CD4-positive, alpha-beta memory T cell (primary cell): ENCODE data around the gene PARD3B. TPM values are rescaled to one million over a fixed set of nuclear protein-coding genes. Genes with fewer than 3 reads are reported as not detected.
A peak's percentile ranks its signal among the peaks of the same experiment; 100 is the strongest.

ENCODE experiments used
- CTCF ChIA-PET: fragments of 350-600 bp; sonication (Branson Sonifier 250); formaldehyde crosslinking; loops from one replicate; lab custom pipeline; 2021; ENCODE audit warnings: inconsistent platforms; ENCODE audit not compliant: partially characterized antibody; lab: Charles Lee
- POLR2A ChIA-PET: fragments of 350-600 bp; sonication (Branson Sonifier 250); formaldehyde crosslinking; loops from one replicate; lab custom pipeline; 2021; ENCODE audit not compliant: partially characterized antibody; lab: Charles Lee
- DNase-seq, 5 donors: peaks; one replicate each; pipeline versions ENCODE4 v3.0.0 to v3.0.0-alpha.2; 2020 to 2022; ENCODE audit warnings: mixed read lengths in 1 of 5
- H3K27ac ChIP-seq: one replicate; pipeline ENCODE4 v1.7.0; 2013; ENCODE audit warnings: low read depth, low read length
- H3K27me3 ChIP-seq: 2 replicates; pipeline ENCODE4 v1.7.0; 2013; ENCODE audit warnings: mild to moderate bottlenecking, low read length, moderate library complexity; ENCODE audit not compliant: insufficient read depth
- H3K36me3 ChIP-seq: 2 replicates; pipeline ENCODE4 v1.7.0; 2013; ENCODE audit warnings: mild to moderate bottlenecking, low read length, moderate library complexity; ENCODE audit not compliant: insufficient read depth
- H3K4me1 ChIP-seq: 2 replicates; pipeline ENCODE4 v1.7.0; 2013; ENCODE audit warnings: mild to moderate bottlenecking, low read length, moderate library complexity; ENCODE audit not compliant: insufficient read depth
- H3K4me3 ChIP-seq, 2 donors: one replicate each; pipeline ENCODE4 v1.7.0; 2013; ENCODE audit warnings: low read length in 2 of 2, mild to moderate bottlenecking in 1 of 2
- H3K9me3 ChIP-seq, 2 donors: one replicate each; pipeline ENCODE4 v1.7.0; 2013; ENCODE audit warnings: low read length in 2 of 2, control low read depth in 1 of 2; ENCODE audit not compliant: control insufficient read depth in 1 of 2
- H3K27ac Mint-ChIP-seq, 7 donors: one replicate each; pipeline ENCODE4 v1.8.0; 2020 to 2021; ENCODE audit warnings: mixed read lengths in 7 of 7, mild to moderate bottlenecking in 6 of 7, inconsistent platforms in 3 of 7, moderate library complexity in 3 of 7
- H3K27me3 Mint-ChIP-seq, 2 donors: one replicate each; pipeline ENCODE4 v1.8.0; 2020 to 2021; ENCODE audit warnings: mixed read lengths in 2 of 2
- H3K36me3 Mint-ChIP-seq, 2 donors: one replicate each; pipeline ENCODE4 v1.8.0; 2020 to 2021; ENCODE audit warnings: mixed read lengths in 2 of 2, inconsistent platforms in 1 of 2, mild to moderate bottlenecking in 1 of 2
- H3K4me1 Mint-ChIP-seq, 4 donors: one replicate each; pipeline ENCODE4 v1.8.0; 2020 to 2021; ENCODE audit warnings: mixed read lengths in 4 of 4, mild to moderate bottlenecking in 1 of 4
- H3K4me3 Mint-ChIP-seq, 8 donors: one replicate each; pipeline ENCODE4 v1.8.0; 2020 to 2021; ENCODE audit warnings: mixed read lengths in 8 of 8, mild to moderate bottlenecking in 7 of 8, moderate library complexity in 6 of 8, inconsistent platforms in 3 of 8
- H3K9me3 Mint-ChIP-seq, 8 donors: one replicate each; pipeline ENCODE4 v1.8.0; 2020 to 2021; ENCODE audit warnings: mixed read lengths in 8 of 8, mild to moderate bottlenecking in 5 of 8, inconsistent platforms in 3 of 8, moderate library complexity in 1 of 8
- intact Hi-C: fragments of 100-400 bp; cut with micrococcal nuclease; formaldehyde crosslinking; loops from one replicate; pipeline ENCODE4 v1.15.1; 2023
- polyA plus RNA-seq, 2 donors: library from polyadenylated mRNA; unstranded; fragments of 300-500 nt; fragmentation: Illumina TruSeq; gene quantifications; one replicate each; pipeline ENCODE4 v1.2.3, GENCODE V29; 2021
- total RNA-seq, 2 experiments: library from RNA; stranded (reverse); gene quantifications; one replicate each; pipeline ENCODE4 v1.2.3, GENCODE V29; 2021

PARD3B gene
- total and polyA plus RNA-seq, 4 experiments from 2014 or later: 0.44 to 1.3 (median 1.2) TPM; not detected in 1

DNA sequence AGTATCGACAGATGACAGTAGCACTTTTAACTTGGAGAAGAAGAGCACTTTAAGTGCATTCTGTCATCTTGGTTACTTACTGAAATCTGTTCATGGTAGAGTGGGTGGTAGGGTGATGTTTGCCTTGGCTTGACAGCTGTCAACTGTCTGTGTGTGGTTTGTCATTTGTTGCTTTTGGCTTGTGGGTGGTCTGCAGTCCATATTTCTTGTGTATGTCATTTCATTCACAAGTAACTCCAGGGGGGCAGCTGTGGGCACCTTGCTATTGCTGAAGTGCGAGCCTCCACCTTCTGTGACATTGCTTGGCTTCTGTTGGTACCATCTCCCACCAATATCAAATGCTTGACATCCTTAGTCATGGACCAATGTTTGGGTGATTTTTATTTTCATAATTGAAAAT, 825.5 kb downstream of the PARD3B start:
- Mint-ChIP-seq H3K4me3 (no peak overlapping the region), H3K4me1 (peaks cover 0 to 4% (median 1%) of the 10 kb centered on the region in 4 donors), H3K36me3 (no peaks in the 10 kb centered on the region), H3K27me3 (peaks cover 0 to 2% of the 10 kb centered on the region in 2 donors), H3K9me3 (peaks cover 0 to 3% (median 0%) of the 10 kb centered on the region in 8 donors), H3K27ac (no peak overlapping the region)
- H3K4me1 ChIP-seq: no peaks in the 10 kb centered on the region
- H3K27me3 ChIP-seq: no peaks in the 10 kb centered on the region
- CTCF ChIA-PET: no interaction called here
- no peaks in the 10 kb centered on the region for H3K36me3 ChIP-seq
- H3K27ac ChIP-seq: no peak overlapping the region
- no peak overlapping the region for H3K4me3 ChIP-seq
- intact Hi-C loops: no loop called here
- POLR2A ChIA-PET: interaction anchor here (0.6 kb wide), 1 partner anchor 296 kb away, joined by 3 read pairs; no protein-coding TSS in a partner anchor
- H3K9me3 ChIP-seq: no peaks in the 10 kb centered on the region
- DNase-seq: no peak

DNA sequence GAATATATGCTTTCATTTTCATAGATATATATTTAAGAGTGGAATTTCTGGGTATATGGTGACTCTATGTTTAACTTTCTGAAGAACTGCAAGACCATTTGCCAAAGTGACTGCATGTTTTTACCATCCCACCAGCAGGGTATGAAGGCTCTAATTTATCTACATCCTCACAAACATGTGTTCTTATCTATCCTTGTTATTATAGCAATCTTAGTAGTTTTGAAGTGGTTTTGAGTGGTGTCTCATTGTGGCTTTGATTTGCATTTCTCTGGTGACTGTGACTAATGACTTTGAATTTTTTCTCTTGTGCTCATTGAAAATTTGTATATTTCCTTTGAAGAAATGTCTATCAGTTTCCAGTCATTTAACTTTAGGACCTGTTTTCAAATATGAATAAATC, 826.9 kb downstream of the PARD3B start:
- H3K4me1 Mint-ChIP-seq: peaks cover 0 to 4% (median 1%) of the 10 kb centered on the region in 4 donors
- ChIA-PET CTCF (no interaction called here), POLR2A (no interaction called here)
- peaks cover 0 to 3% (median 0%) of the 10 kb centered on the region in 8 donors for H3K9me3 Mint-ChIP-seq
- H3K4me3 ChIP-seq: no peak overlapping the region
- H3K27ac ChIP-seq: no peak overlapping the region
- no peaks in the 10 kb centered on the region for H3K27me3 ChIP-seq
- intact Hi-C loops: no loop called here
- DNase-seq: peak in 3 of 5 donors; percentile 1 to 20 (median 17)
- H3K4me3 Mint-ChIP-seq: no peak overlapping the region
- H3K27ac Mint-ChIP-seq: no peak overlapping the region
- H3K27me3 Mint-ChIP-seq: peaks cover 0 to 2% of the 10 kb centered on the region in 2 donors
- H3K36me3 ChIP-seq: no peaks in the 10 kb centered on the region
- H3K9me3 ChIP-seq: no peaks in the 10 kb centered on the region
- no peaks in the 10 kb centered on the region for H3K4me1 ChIP-seq
- H3K36me3 Mint-ChIP-seq: no peaks in the 10 kb centered on the region

DNA sequence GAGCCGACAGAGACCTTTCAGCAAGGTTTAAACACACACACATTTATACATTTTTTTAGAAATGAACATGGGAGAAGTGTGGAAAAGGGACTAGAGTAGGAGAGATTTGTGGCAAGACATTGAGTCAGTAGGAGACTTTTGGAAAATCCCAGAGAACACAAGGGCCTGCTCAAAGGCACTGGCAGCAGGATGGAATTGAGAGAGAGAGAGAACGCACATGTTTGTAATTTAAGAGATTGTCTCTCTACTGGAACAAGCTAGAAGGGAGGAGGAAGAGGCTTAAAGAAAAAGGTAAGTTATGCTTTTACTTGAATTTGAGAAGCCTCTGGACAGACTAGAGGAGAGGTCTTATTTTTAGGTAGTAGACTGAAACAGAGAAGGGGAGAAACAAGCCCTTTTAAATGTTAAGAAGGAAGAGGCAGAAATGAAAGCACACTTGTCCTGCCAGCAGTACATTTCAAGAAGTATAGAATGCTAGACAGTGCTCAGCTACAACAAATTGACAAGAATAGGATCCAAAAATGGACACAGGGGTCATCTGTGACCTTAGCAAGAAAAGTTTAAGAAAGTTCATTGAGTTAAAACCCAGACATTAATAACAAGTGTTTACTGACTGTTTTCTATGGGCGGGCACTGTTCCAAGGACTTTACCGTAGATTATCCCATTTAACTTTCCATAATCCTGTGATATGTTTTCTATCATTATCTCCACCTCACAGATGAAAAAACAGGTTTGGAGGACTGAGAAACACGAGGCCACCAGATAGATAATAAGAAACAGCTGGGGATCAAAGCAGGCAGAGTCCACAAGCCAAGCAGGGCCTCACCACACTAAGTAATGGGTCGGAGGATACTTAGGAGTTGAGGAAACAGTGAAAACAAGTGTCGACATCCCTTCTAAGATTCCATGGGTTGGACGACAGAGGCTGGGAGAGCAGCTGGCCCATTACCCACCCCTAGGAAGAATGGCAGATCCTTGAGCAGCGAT, 830.5 kb downstream of the PARD3B start:
- no peak overlapping the region for H3K4me3 Mint-ChIP-seq

DNA sequence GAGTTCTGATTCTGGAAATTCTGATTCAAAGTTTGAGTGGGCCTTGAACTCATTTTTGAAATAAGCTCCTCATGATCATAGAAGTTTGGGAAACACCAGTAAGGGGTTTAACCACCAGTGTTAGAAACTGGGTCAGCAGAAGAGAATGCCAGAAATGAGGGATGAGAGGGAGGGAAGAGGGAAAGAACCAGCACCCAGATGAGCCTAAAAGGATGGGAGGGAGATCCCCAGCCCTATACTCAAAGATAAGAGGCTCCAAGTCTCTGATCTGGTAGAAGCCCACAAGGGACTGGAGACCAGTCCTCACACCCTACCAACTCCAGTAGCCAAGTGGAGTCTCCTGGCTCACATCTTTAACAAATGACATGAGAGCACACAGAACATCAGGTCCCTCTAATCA, 832.0 kb downstream of the PARD3B start:
- peaks cover 0 to under 1% (median 0%) of the 10 kb centered on the region in 4 donors for H3K4me1 Mint-ChIP-seq
- H3K27ac Mint-ChIP-seq: no peak overlapping the region
- CTCF ChIA-PET: no interaction called here

More for the DNA sequence above, 830.5 kb downstream of the PARD3B start:
- Mint-ChIP-seq H3K4me1 (peaks cover 0 to 4% (median 1%) of the 10 kb centered on the region in 4 donors), H3K36me3 (no peaks in the 10 kb centered on the region), H3K9me3 (peaks cover 0 to 3% (median 0%) of the 10 kb centered on the region in 8 donors), H3K27me3 (peaks cover 0 to 2% of the 10 kb centered on the region in 2 donors), H3K27ac (no peak overlapping the region)
- Histone ChIP-seq H3K27me3 (no peaks in the 10 kb centered on the region), H3K27ac (no peak overlapping the region), H3K4me1 (no peaks in the 10 kb centered on the region), H3K9me3 (no peaks in the 10 kb centered on the region), H3K4me3 (no peak overlapping the region), H3K36me3 (no peaks in the 10 kb centered on the region)
- intact Hi-C loops: no loop called here
- POLR2A ChIA-PET: no interaction called here
- DNase-seq: no peak
- CTCF ChIA-PET: no interaction called here

DNA sequence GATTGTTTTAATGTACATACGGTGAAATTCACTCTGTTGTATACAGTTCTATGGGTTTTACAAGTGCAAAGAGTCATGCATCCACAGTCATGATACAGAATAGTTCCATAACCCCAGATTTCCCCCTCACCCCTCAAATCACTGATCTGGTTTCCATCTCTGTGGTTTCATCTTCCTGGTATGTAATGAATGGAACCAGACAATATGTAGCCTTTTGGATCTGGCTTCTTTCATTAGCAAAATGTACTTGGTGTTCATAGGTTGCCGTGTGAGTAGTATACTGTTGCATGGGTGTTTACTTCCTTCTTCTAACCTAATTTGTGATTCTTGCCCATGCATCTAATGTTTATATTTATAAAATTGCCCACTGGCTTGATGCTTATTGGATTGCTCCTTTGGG, 838.3 kb downstream of the PARD3B start:
- H3K27ac ChIP-seq: no peak overlapping the region
- H3K4me3 ChIP-seq: no peak overlapping the region
- H3K4me1 ChIP-seq: no peaks in the 10 kb centered on the region
- no peaks in the 10 kb centered on the region for H3K36me3 ChIP-seq
- no peaks in the 10 kb centered on the region for H3K9me3 ChIP-seq
- Mint-ChIP-seq H3K4me1 (no peaks in the 10 kb centered on the region), H3K36me3 (no peaks in the 10 kb centered on the region), H3K4me3 (no peak overlapping the region), H3K27me3 (peaks cover 5 to 6% of the 10 kb centered on the region in 2 donors), H3K27ac (no peak overlapping the region), H3K9me3 (peaks cover 0 to 4% (median 0%) of the 10 kb centered on the region in 8 donors)
- intact Hi-C loops: no loop called here
- no peak for DNase-seq
- ChIA-PET CTCF (no interaction called here), POLR2A (no interaction called here)
- no peaks in the 10 kb centered on the region for H3K27me3 ChIP-seq

More for the DNA sequence above, 832.0 kb downstream of the PARD3B start:
- Mint-ChIP-seq H3K36me3 (no peaks in the 10 kb centered on the region), H3K27me3 (peaks cover 0 to 2% of the 10 kb centered on the region in 2 donors), H3K9me3 (peaks cover 0 to 3% (median 0%) of the 10 kb centered on the region in 8 donors), H3K4me3 (no peak overlapping the region)
- Histone ChIP-seq H3K27me3 (no peaks in the 10 kb centered on the region), H3K36me3 (no peaks in the 10 kb centered on the region), H3K4me3 (no peak overlapping the region), H3K4me1 (no peaks in the 10 kb centered on the region), H3K27ac (no peak overlapping the region), H3K9me3 (no peaks in the 10 kb centered on the region)
- POLR2A ChIA-PET: no interaction called here
- DNase-seq: no peak
- intact Hi-C loops: no loop called here

DNA sequence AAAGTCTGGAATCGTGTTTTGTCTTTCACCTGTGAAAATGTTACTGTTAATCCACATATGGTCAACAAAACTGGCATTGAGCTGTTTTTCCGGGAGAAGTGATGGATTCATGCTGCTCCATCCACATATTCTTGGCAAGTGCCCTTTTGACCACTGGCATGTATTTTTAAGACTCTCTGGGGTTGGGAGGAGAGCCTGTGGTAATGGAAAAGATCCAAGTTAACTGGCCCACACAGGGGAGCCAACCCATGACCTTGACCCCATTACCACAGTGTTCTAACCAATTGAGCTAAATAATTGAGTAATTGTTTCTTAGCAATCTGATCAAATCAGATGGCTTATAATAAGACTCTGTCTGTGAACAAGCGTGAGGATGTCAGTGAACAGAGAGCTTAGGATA, 840.8 kb downstream of the PARD3B start:
- intact Hi-C loops: no loop called here
- Mint-ChIP-seq H3K4me3 (no peak overlapping the region), H3K27ac (no peak overlapping the region), H3K27me3 (peaks cover 5 to 6% of the 10 kb centered on the region in 2 donors), H3K4me1 (no peaks in the 10 kb centered on the region), H3K36me3 (no peaks in the 10 kb centered on the region), H3K9me3 (peaks cover 0 to 4% (median 0%) of the 10 kb centered on the region in 8 donors)
- Histone ChIP-seq H3K27ac (no peak overlapping the region), H3K36me3 (no peaks in the 10 kb centered on the region), H3K27me3 (no peaks in the 10 kb centered on the region), H3K4me1 (no peaks in the 10 kb centered on the region), H3K9me3 (no peaks in the 10 kb centered on the region), H3K4me3 (no peak overlapping the region)
- ChIA-PET POLR2A (interaction anchor here (0.7 kb wide), 1 partner anchor 83 kb away, joined by 4 read pairs; no protein-coding TSS in a partner anchor), CTCF (no interaction called here)
- no peak for DNase-seq

DNA sequence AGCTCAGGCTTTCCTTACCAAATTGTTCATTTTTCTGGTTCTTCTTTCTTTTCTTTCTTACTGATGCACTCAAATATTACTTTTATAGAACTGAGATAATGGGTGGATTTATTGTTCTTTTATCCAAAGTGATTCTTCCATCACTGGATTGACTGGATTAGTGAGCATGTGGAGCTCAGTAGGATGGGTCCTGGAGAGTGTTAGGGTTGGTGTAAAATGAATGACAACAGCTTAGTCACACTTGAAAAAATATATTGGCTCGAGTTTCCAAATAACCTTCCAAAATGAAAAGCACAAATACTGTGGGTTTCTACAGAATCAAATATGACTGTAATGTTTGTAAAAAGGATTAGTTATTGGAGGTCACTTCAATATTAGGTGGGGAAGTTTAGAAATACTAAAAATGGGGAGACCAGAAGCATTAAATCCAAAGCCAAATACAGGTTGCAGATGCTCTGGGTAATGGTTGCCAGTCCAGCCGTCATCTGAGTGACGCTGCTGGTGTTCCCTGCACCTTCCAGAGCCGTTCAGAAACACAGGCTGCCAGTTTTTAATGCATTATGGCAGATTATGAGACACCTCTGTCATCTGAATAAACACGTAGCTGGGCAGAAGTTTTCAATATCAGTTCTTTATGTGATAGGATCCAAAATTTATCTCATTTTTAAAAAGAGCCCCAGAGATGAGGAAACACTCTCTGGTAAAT, 842.2 kb downstream of the PARD3B start:
- H3K27ac Mint-ChIP-seq: peak overlapping the region in 1 of 7 donors; percentile 26
- H3K27ac ChIP-seq: no peak overlapping the region
- POLR2A ChIA-PET: no interaction called here
- H3K27me3 ChIP-seq: no peaks in the 10 kb centered on the region
- CTCF ChIA-PET: no interaction called here
- intact Hi-C loops: no loop called here
- H3K36me3 ChIP-seq: no peaks in the 10 kb centered on the region
- H3K4me3 Mint-ChIP-seq: no peak overlapping the region
- H3K9me3 Mint-ChIP-seq: peaks cover 0 to 4% (median 0%) of the 10 kb centered on the region in 8 donors
- H3K9me3 ChIP-seq: no peaks in the 10 kb centered on the region
- no peak for DNase-seq
- no peaks in the 10 kb centered on the region for H3K36me3 Mint-ChIP-seq
- no peaks in the 10 kb centered on the region for H3K4me1 Mint-ChIP-seq
- peaks cover 5 to 6% of the 10 kb centered on the region in 2 donors for H3K27me3 Mint-ChIP-seq
- H3K4me1 ChIP-seq: no peaks in the 10 kb centered on the region
- H3K4me3 ChIP-seq: no peak overlapping the region
